ENCODE data around the gene CMSS1.

CMSS1 gene

DNA sequence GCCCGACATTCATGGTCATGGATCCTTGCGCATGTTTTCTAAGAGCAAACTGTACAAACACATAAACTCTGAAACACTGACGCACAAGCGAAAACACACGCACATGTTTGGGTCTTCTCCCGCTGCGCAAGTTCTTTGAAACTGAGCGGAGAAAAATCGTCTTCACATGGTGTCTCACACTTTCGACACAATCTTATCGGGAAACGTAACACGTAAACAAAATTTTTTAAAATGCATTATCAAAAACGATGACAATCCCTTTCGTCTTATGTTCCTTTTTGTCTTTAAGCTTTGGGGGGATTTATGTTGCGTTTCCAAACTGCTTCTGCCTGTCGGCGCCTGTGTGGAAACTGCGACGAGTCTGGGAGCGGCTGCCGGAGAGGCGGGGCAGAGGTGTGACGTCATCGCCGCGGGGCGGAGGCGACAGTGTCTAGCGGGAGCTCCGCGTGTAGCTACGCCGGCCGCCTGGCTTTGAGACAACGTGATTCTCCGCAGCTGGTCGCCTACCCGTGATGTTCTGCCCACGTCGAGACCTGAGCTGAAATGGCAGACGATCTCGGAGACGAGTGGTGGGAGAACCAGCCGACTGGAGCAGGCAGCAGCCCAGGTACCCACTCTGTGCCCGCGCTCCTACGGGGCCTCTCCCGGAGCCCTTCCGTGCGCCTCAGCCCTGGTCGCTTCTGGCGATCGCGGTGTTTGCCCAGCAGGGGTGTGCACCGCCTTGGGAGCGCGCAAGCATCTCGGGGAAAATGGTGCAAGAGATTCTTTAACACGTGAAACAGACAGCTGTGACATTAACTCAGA, at the start of gene CMSS1:
Gene CMSS1, plus strand, starts transcription at position 426 of the 804 bp plus-strand sequence.
- peak; percentile 70 for FAIRE-seq

DNA sequence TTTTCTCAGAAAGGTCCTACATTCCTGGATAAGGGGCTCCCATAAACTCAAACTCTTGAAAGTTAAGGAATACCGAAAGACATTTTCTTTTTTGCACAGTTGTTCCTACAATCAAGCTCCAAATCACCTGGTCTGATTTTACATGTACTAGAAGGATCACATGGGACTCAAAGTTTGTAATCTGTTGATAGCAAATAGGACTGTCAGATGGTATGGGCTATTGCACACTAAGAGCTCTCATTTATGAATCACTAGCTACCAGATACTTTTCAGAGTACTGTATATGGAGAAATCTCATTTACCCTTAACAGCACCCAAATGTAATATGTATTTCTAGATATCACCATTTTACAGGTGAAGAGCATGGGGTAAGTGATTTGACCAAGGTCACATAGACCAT, 49.5 kb upstream of the CMSS1 start:
- FAIRE-seq (no peak), DNase-seq (ENCODE audit: low spot score) (no peak)

More for the DNA sequence above, at the start of gene CMSS1:
- DNase-seq (ENCODE audit: low spot score), result peak; percentile 96

DNA sequence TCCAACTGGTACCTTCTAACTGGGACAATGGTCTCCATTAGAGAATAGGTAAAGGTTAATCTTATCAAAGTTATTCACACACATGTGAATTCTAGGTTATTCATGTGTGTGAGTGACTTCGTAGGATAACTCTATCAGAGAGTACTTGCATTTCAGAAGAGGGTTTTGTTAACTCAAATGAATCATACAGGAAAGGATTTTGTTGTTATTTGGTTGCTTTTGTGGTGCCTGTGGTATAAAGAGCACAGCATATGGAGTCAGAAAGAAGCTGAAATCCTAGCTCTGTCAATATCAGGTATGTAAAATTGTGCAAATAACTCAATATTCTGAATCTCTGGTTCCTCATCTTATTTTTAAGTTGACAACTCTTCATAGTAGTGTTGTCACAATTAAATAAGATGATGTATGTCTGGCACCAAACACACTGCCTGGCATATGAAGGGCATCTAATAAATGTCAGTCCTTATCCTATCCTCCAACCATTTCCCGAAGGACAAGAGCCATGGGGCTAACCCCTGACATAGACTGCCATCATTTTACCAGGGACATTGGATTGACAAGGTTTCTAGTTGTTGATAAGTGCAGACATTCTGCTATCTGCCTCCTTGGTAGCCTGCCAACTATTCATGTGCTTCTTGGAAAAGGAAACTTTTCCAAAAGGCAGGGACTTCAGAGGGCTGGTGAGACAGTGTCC, 48.7 kb upstream of the CMSS1 start:
- FAIRE-seq (no peak), DNase-seq (ENCODE audit: low spot score) (no peak)

DNA sequence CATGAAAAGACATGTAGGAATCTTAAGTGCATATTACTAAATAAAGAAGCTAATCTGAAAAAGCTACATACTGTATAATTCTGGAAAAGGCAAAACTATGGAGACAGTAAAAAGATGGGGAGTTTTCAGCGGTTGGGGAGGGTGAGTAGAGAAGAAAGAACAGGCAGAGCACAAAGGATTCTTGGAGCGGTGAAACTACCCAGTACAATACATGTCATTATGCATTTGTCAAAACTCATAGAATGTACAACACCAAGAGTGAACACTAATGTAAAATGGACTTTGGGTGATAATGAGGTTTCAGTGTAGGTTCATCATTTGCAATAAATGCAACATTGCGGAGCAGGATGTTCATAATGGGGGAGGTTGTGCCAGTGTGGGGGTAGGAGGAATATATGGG, 45.5 kb upstream of the CMSS1 start:
- no peak for DNase-seq (ENCODE audit: low spot score)
- FAIRE-seq, result no peak

DNA sequence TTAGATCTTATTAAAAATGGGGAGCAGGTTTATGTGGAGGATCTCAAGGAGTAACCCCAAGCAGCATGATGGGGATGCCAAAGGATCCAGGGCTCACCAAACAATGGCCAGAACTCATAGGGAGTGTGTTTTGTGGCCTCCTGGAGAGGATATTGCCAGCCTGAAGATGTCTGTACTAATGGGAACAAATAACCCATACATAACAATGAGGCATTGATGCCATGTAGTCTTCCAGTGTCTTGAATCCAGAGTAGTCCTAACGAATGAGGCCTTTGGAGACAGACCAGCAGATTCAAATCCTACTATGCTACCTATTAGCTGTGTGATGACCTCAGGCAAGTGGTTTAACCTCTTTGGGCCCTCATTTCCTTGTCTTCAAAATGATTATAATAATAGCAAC, 45.0 kb upstream of the CMSS1 start:
- DNase-seq (ENCODE audit: low spot score), result no peak
- FAIRE-seq, result no peak

DNA sequence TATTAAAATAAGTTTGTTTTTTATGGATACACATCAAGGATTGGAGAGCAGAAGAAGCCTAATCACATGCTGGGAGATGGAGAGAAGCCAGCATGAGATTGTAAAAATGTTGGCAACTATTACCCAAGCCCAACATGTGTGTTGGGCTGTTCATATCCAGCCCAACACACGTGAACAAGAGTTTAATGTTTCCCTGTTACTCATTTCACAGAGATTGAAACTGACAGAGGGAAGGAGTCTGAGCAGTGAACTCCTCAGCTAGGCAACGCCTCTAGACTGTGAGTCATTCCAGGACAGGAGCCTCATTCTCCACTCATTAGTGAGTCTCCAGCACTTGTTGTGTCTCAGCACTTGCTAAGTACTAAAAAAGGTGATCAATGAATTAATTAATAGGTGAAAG, 43.2 kb upstream of the CMSS1 start:
- peak; percentile 38 for DNase-seq (ENCODE audit: low spot score)
- no peak for FAIRE-seq

DNA sequence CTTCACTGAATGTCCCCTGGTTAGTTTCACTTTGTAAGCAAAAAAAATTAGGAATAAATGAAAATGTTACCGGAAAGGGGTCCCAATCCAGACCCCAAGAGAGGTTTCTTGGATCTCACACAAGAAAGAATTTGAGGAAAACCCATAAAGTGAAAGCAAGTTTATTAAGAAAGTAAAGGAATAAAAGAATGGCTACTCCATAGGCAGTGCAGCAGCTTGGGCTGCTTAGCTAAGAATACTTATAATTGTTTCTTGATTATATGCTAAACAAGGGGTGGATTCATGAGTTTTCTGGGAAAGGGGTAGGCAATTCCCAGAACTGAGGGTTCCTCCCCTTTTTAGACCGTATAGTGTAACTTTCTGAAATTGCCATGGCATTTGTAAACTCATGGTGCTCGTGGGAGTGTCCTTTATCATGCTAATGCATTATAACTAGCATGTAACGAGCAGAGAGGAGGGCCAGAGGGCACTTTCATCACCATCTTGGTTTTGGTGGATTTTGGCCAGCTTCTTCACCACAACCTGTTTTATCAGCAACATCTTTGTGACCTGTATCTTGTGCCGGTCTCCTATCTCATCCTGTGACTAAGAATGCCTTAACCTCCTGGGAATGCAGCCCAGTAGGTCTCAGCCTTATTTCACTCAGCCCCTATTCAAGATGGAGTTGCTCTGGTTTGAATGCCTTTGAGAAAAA, 41.0 kb upstream of the CMSS1 start:
- FAIRE-seq (no peak), DNase-seq (ENCODE audit: low spot score) (no peak)

DNA sequence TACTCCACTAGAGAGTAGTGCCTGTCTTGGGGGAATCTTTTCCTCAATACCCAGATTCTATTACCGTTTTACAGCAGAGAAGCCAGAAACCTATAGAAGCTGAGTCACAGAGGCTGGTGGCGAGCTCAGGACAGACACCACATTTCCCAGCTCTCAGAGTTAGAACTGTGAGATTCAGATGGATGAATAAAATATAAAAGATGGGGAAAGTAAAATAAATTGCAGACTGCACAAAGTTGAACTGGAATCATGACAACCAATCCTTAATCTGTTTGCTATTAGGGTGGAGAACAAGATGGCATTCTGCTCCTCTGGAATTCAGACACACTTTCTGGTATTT, 40.5 kb upstream of the CMSS1 start:
- FAIRE-seq (no peak), DNase-seq (ENCODE audit: low spot score) (no peak)

DNA sequence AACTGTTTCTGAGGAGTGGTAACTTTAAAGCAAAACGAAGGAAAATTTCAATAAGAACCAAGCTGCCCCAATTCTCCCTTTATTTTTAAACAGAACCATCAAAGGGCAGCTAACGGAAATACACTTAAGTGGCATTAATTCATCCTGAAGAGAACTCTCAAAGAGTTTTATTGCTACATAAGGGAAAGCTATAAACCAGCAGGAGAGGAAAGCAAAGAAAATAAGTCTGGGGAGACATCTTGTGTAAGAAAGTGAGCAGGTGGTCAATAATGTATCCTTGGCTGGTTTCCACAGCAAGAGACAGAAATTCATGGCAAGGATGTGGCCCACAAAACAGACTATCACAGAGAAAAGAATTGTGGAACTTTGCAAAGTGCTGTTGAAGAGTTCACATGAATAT, 40.0 kb upstream of the CMSS1 start:
- FAIRE-seq, result no peak

DNA sequence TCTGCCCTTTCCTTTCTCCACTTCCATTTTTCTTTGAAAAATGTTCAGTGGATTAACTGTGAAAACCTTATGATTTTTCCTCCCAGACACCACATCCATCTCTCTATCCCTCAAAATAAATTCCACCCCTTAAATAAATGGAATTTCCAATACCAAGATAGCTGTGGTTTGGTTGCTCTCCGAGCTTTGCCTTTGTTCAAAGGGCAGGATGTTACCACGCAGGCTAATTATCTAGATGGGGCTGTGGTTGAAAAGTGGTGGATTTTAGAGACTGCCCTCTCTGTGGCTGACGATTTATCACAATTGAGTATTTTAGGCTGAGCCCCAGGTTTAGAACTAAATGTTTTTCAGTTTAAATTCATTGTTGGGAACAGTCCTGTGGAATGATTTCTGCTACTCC, 36.9 kb upstream of the CMSS1 start:
- peak; percentile 14 for DNase-seq (ENCODE audit: low spot score)
- no peak for FAIRE-seq

More for the DNA sequence above, 40.0 kb upstream of the CMSS1 start:
- DNase-seq (ENCODE audit: low spot score), result no peak

DNA sequence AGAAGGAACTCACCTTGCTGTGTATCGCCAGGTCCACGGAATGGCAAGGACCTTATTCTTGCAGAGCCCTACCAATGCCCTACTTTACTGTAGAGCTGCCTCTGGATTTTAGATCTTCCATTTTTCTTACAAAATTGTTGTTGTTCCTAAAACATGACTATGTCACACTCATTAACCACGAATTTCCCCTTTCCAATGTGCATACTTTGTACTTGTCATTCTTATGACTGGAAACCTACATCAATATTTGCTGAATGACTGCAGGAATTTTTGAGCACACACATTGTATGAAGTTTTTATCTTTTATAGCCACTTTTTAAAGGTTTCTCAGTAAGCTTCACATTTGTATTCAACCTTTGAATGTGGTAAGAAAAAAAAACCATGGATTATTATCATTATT, 35.9 kb upstream of the CMSS1 start:
- no peak for DNase-seq (ENCODE audit: low spot score)
- peak; percentile 74 for FAIRE-seq

DNA sequence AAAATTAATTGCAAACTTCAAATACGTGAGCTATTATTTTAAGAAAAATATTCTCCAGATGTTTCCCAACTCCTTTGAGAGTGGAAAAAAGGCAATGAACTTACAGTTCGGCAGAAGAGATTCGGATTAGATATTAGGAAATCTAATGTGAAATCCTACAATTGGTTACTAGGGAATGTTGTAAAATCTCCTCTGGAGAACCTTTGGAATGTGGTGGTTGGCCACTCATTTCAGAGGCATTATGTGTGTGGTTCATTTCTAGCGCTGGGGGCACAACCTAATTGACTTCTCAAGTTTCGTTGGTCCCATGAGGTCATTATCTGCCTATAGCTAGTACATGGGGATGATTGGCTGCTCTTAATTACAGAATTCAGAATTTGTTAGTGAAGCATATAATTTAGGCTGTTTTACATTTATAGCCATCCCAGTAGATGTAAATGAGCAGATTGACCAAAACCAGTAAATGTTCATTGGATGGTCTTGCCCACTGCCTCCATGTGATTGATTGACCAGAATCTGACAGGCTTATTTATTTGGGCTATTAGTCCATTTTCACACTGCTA, 34.6 kb upstream of the CMSS1 start:
- DNase-seq (ENCODE audit: low spot score) (peak; percentile 75), FAIRE-seq (peak; percentile 20)

DNA sequence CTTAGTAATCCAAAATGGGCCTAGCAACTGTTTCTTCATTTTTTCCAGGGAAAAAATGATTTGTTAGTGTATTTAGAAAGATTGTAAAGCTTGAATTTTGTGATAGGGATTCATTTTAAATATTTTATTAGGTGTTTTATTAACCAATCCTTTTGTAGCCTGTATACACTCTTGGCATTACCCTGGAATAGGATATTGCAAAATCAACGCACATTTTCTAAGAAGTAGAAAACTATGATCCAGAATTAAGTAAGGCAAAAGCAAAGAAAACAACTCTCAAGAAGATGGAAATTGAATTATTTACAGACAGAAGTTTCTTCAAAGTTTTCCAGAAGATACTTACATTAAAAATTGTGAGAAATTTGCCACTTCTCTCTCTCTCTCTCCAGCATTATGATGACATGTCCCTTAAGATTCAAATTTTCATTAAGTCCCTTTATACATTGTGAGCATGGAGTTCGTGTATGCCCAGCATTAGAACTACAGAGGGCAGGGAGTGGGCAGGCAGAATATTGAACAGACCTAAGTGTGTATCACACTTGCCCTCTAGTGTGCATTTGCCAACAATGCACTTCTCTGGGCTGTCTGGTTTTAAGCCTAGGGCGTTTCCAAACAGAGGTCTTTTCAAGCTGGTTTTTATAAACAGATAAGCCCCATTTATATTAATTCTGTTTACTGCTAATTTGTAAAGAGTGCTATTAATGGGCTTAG, 28.5 kb upstream of the CMSS1 start:
- FAIRE-seq, result peak; percentile 88
- peak; percentile 71 for DNase-seq (ENCODE audit: low spot score)

DNA sequence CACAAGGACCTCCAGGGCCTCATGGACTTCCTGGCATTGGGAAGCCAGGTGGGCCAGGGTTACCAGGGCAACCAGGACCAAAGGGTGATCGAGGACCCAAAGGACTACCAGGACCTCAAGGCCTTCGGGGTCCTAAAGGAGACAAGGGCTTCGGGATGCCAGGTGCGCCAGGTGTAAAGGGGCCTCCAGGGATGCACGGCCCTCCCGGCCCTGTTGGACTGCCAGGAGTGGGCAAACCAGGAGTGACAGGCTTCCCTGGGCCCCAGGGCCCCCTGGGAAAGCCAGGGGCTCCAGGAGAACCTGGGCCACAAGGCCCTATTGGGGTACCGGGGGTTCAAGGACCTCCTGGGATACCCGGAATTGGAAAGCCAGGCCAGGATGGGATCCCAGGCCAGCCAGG, 23.2 kb upstream of the CMSS1 start:
- DNase-seq (ENCODE audit: low spot score), result no peak
- FAIRE-seq, result no peak

DNA sequence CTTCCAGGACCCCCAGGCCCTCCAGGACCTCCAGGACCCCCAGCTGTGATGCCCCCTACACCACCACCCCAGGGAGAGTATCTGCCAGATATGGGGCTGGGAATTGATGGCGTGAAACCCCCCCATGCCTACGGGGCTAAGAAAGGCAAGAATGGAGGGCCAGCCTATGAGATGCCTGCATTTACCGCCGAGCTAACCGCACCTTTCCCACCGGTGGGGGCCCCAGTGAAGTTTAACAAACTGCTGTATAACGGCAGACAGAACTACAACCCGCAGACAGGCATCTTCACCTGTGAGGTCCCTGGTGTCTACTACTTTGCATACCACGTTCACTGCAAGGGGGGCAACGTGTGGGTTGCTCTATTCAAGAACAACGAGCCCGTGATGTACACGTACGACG, 22.1 kb upstream of the CMSS1 start:
- FAIRE-seq (peak; percentile 9), DNase-seq (ENCODE audit: low spot score) (no peak)

DNA sequence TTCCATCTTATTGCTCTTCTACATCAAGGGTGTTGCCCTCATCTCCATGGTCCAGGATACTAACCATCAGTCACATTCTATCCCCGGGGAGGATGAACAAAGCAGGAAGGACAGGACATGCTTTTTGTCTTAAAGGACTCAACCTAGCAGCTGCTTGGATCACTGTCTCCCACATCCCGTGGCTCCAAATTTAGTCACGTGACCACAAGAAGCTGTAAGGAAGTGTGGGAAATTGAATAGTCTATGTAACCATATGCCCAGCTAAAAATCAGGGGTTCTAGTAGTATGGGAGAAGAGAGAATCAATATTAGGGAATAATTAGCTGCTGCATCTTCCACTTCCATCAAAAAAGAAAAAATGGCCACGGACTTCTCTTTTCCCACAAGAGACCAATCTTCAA, 18.2 kb upstream of the CMSS1 start:
- FAIRE-seq, result no peak
- no peak for DNase-seq (ENCODE audit: low spot score)

DNA sequence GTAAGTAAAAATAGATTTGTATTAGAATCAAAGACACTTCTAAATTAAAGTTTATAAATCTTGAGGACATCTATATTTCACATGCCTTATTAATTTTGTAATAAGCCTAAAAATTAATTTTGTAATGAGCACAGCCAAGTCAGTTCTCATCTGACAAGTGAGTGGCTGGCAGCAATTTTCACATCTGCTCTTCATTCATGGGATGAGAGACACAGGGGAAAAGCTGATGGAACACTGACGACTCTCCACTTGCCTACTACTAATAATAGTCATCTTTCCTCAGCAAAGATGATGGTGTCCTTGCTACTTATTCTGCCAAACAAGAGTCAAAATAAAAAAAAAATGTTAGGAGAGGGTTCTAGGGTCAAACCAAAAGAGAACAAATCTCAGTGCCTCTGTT, 14.4 kb upstream of the CMSS1 start:
- FAIRE-seq (no peak), DNase-seq (ENCODE audit: low spot score) (no peak)

DNA sequence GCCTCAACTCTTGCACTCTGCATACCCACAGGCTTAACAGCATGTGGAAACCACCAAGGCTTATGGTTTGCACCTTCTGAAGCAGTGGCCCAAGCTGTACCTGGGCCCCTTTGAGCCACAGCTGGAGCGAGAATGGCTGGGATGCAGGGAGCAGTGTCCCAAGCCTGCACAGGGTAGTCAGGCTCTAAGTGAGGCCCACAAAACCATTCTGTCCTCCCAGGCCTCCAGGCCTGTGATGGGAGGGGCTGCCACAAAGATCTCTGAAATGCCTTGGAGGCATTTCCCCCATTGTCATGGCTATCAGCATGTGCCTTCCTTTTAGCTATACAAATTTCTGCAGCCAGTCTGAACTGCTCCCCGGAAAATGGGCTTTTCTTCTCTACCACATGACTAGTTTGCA, 12.5 kb upstream of the CMSS1 start:
- DNase-seq (ENCODE audit: low spot score), result no peak
- no peak for FAIRE-seq

DNA sequence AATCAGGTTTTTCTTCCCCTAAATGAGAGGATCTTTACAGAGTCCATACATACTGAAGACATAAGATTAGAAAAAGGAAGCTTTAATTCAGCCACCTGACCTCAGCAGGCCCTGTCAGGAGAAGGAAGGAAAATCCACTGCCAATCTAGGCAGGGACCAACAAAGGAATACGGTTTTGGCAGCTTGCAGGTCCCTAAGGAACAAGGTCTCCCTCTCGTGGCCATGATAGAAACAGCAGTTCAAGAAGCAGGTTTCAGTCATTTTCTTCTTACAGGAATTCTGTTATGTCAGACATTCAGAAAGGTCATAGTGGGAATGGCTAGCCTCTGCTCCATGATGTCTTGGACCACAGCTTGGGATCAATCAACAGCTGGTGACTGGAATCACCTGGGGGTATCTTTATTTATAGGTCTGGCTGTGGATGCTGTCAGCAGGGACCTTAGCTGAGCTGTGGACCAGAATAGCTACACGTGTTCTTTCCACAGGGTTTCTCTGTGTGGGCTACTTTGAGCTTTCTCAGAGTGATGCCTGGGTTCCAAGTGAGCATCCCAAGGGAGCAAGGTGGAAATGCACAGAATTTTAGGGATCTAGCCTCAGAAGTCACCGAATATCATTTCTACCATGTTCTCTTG, 9.4 kb upstream of the CMSS1 start:
- DNase-seq (ENCODE audit: low spot score) (peak; percentile 78), FAIRE-seq (no peak)

DNA sequence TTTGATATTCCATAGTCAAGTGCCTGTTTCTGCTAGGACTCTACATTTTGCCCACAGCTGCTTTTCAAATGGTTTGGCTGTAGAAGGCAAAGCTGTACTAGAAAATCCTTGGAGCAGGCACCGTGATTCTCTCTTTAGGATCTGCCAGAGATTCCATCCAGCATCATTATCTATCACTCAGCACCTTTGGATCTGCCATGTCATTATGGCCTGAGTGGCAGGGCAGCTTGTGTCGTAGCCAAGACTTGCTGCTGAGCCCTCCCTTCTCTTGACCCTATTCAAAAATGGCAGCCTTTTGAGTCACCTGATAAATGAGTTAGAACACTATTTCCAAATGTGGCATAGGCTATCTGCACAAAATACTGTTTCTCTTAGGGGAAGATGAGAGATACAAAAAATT, 8.1 kb upstream of the CMSS1 start:
- DNase-seq (ENCODE audit: low spot score) (no peak), FAIRE-seq (no peak)

DNA sequence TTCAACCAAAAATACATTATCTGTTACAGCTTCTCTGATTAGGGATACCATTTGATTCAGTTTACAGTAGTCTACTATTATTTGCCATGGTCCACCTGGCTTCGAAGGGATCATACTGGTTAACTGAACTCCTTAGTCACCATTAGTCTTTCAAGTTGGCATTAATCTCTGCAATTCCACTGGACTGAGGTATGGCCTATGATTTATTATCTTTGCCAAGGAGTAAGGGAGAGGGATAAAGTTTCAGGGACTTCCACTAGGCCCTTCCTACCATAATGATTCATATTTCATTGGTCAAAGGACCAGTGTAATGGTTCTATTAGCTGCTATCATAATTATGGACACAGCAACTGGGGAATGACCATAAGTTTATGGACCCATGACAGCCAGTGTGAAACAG, 7.3 kb upstream of the CMSS1 start:
- FAIRE-seq, result no peak

More for the DNA sequence above, 7.3 kb upstream of the CMSS1 start:
- no peak for DNase-seq (ENCODE audit: low spot score)

Measured in urothelium cell line (cell line).